Subcutaneous adipose tissue (tissue), 4 donors: ENCODE data around the gene EPB42. TPM values are rescaled to one million over a fixed set of nuclear protein-coding genes. Genes with fewer than 3 reads are reported as not detected.

Source experiments
- CTCF ChIP-seq: fragments of 450-650 bp; IDR thresholded peaks from one replicate; pipeline ENCODE4 v1.5.1; 2016; ENCODE audit warnings: low read depth, mild to moderate bottlenecking, control low read depth, antibody characterized with exemption, moderate library complexity
- total RNA-seq, 4 donors: library from RNA; depleted of rRNA; stranded (reverse); fragments of >200 nt; gene quantifications; one replicate each; pipeline ENCODE4 v1.1.0, GENCODE V29; 2016

EPB42 gene
- total RNA-seq, 4 donors from 2014 or later, result 1.5 to 11.1 (median 2.2) TPM

DNA sequence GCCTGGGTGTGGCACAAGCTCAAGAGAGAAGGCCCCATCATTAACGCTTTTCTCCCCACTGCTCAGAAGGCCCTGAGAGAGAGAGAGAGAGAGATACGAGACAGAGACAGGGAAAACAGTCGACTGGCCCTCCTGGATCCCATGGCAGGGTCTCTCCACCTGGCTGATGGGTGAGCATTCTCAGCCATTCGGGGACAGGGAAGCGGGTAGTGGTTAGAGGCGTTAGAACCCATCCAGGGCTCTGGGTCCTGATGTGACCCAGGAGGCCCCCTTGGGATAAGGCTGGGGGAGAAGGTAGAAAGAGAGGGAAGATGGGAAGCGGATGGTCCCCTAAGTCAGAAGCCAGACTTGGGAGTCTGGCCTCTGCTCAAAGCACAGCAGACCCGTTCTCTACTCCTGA, 38.0 kb upstream of the EPB42 start:
- TF ChIP-seq CTCF, result no peak

DNA sequence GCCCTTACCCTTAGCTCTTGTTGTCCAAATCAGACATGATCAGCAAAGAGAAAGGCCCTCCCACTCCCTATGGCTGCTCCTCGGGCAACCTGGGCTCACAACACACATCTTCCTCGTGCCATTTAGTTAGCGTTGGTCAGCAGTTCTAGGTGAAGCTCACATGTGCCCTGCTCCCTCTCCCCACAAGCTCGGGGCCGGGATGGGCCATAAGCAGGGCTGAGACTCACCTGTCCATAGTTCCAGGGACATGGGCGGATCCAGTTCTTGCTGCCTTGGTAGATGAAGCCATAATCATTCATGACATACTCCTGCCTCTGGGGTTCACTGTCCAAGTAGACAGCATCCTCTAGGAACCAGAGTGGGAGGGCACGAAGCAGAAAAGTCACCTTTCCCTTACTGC, 35.5 kb upstream of the EPB42 start:
- no peak for TF ChIP-seq CTCF

DNA sequence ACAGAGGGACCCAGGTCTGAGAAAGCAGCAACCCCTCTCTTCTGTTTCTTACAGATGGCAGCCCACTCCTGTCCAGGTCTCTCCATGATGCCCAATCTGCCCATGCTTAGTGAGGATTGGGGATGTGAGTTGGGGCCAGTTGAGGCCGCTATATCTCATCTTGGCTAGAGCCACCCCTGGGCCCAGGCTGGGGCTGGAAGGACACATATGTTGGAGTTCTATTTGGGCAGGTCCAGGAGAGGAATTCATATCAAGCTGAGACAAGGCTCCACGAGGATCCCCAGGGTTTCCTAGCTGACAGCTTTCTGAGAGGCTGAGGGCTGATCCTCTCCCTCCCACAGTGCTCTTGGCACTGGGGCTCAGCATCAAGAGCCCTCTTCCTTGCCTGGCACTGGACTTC, 34.6 kb upstream of the EPB42 start:
- TF ChIP-seq CTCF, result no peak

DNA sequence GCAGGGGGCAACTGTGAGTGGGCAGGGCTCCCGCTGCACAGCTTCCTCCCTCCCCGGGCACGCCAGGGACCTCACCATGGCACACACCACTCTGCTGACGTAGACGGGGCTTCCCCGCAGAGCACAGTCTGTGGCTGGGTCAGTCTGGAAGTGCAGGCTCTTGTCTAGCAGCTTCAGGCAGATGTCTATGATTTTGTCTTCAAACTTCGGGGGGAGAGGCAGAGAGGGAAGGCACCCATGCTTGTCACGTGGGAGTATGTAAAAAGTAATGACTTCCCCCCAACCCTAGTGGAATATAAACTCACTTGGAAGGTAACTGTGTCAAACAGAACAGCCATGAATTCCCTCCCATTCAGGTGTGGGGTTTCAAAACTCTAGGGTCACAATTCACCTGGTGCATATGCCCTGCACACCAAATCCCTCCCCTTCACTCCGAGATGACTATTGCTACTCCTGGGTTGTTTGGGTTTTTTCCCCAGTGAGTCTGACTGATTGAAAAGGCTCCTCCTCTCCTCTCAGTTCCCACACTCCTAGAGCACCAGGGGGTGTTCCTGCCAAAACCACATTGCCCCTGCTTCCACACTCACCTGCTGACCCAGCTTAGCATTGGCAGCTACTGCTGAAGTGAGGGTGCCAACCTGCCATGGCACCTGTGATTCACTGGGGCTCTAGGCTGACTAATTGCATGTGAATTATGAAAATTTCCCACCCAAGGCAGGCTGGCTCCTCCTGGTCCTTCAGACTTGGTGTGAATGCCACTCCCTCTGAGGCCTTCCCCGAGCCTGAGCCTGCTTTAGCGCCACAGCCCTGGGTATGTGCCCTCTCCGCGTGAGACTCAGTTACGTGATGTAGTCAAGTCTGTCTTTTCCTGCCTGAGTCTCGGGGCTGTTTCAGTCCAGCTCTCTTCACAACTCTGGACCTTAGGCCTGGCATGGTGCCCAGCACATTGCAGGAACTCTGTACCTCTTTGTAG, 32.9 kb upstream of the EPB42 start:
- no peak for TF ChIP-seq CTCF

- TF ChIP-seq CTCF, result no peak
These were observed 31.0 kb upstream of the EPB42 start for GRCh38 chr15:43251871-43252250.

GRCh38 chr15:43251185-43251870, 30.5 kb upstream of the EPB42 start:
- TF ChIP-seq CTCF, result no peak

DNA sequence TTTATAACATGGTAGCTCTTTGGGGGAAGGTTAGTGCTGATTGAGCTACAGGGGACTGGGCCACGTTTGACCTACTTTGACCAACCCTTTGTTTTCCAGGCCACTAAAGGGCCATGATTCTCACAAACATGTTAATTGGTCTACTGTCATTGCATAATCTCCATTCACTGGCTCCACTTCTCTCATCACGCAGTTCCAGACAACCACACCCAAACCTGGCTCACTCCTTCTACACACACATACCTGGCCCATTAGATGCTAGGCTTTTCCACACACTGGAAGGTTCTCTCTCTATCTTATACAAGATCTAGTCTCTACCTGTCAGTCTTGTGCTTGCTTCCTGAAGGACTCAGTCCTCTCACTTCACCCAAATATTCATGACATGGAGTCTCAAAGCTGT, 30.0 kb upstream of the EPB42 start:
- TF ChIP-seq CTCF, result no peak
